Stomach (tissue), 9 donors: Measurements from ENCODE around the gene DISC1. TPM values are rescaled to one million over a fixed set of nuclear protein-coding genes. Genes with fewer than 3 reads are reported as not detected.

Experiments used
- DNase-seq, 2 donors: peaks; one replicate each; pipeline versions ENCODE4 v3.0.0 to v3.0.0-alpha.2; 2013 to 2019
- H3K27ac ChIP-seq, 5 donors: fragments of 200-600 bp in 4 of 5; sonication (generic) in 4 of 5; one replicate each; pipeline ENCODE4 v1.5.1; 2013 to 2019; ENCODE audit warnings: mild to moderate bottlenecking in 1 of 5, moderate library complexity in 1 of 5
- H3K27me3 ChIP-seq, 3 donors: fragments of 200-600 bp; sonication (generic); one replicate each; pipeline ENCODE4 v1.5.1; 2017 to 2019; ENCODE audit warnings: mixed run types in 1 of 3
- H3K36me3 ChIP-seq, 4 donors: fragments of 200-600 bp; sonication (generic); 1 replicate in 3 of 4; 2 replicates in 1 of 4; pipeline ENCODE4 v1.5.1; 2016 to 2019
- H3K4me1 ChIP-seq, 4 donors: fragments of 200-600 bp; sonication (generic); one replicate each; pipeline ENCODE4 v1.5.1; 2016 to 2019
- H3K4me3 ChIP-seq, 4 donors: fragments of 200-600 bp; sonication (generic) in 3 of 4; one replicate each; pipeline ENCODE4 v1.5.1; 2016 to 2019; ENCODE audit warnings: mild to moderate bottlenecking in 1 of 4
- H3K9me3 ChIP-seq, 4 donors: fragments of 200-600 bp; sonication (generic); one replicate each; pipeline ENCODE4 v1.5.1; 2016 to 2019
- EP300 ChIP-seq: sonication (generic); formaldehyde crosslinking; IDR thresholded peaks from one replicate; pipeline ENCODE4 v1.6.1; 2017; ENCODE audit warnings: antibody characterized with exemption
- POLR2A ChIP-seq, 4 donors: fragments of 450-650 bp; IDR thresholded peaks; one replicate each; pipeline ENCODE4 v1.6.1; 2016; ENCODE audit warnings: antibody characterized with exemption in 4 of 4, control low read depth in 2 of 4, mild to moderate bottlenecking in 1 of 4, moderate library complexity in 1 of 4
- POLR2AphosphoS5 ChIP-seq, 3 donors: sonication (generic); formaldehyde crosslinking; IDR thresholded peaks; one replicate each; pipeline ENCODE4 v1.6.1; 2016; ENCODE audit warnings: antibody characterized with exemption in 3 of 3
- WGBS, 5 donors: extraction: QIAGEN DNeasy Blood & Tissue Kit in 3 of 5; methylation state at CpG; one replicate each; pipeline versions ENCODE4 v1.1.5 to v1.1.7; 2013 to 2018; 5-methylcytosine and 5-hydroxymethylcytosine counted together
- intact Hi-C: fragments of 100-400 bp; cut with DNase I; formaldehyde crosslinking; loops from one replicate; pipeline ENCODE4 v1.15.1; 2023; ENCODE audit warnings: low total_unique reads
- polyA plus RNA-seq, 3 donors: library from polyadenylated mRNA; stranded (reverse); fragments of 200-250 nt; gene quantifications; one replicate each; pipeline ENCODE4 v1.2.3, GENCODE V29; 2013
- total RNA-seq, 5 donors: library from RNA; depleted of rRNA; stranded (reverse); fragments of >200 nt; gene quantifications; one replicate each; pipeline versions ENCODE4 v1.1.0 to v1.2.3, GENCODE V29; 2014 to 2016
- TF ChIP-seq, protein P1 (sequence below), 7 experiments: fragments of 450-650 bp in 4 of 7; fragments of 200-600 bp in 3 of 7; sonication (generic) in 3 of 7; IDR thresholded peaks; one replicate each; pipeline ENCODE4 v1.5.1; 2016 to 2019; ENCODE audit warnings: antibody characterized with exemption in 7 of 7, control low read depth in 2 of 7, mild to moderate bottlenecking in 1 of 7
- donor health status: healthy with polysubstance abuse.
- donor health status: Bipolar disorder and iron deficiency.
- donor health status: healthy.

Gene DISC1
- total and polyA plus RNA-seq, 8 donors = 0.43 to 29.8 (median 1.6) TPM

DNA sequence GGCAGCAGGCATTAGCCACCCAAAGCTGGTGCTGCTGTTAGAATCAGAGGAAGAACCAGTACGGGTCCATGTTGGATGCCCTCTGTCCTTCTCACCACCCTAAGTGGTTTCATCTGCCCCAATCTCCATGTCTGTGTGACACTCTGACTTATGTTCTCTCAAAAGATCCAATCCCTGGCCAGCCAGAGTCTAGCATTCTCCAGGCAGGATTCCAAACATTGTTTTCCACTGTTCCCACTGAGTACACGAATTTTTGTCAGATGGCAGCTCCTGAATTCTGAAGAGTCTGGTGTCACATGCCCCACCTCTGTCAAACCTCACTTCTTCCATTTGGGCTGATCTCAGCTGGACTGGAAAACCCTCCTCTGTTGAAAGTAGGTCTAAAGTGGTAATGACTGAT, 166.0 kb downstream of the DISC1 start:
- TF ChIP-seq POLR2AphosphoS5 (IDR thresholded peaks at IDR 0.05) (no peak), EP300 (no peak), POLR2A (IDR thresholded peaks at IDR 0.05) (no peak)
- TF ChIP-seq, protein P1, sequence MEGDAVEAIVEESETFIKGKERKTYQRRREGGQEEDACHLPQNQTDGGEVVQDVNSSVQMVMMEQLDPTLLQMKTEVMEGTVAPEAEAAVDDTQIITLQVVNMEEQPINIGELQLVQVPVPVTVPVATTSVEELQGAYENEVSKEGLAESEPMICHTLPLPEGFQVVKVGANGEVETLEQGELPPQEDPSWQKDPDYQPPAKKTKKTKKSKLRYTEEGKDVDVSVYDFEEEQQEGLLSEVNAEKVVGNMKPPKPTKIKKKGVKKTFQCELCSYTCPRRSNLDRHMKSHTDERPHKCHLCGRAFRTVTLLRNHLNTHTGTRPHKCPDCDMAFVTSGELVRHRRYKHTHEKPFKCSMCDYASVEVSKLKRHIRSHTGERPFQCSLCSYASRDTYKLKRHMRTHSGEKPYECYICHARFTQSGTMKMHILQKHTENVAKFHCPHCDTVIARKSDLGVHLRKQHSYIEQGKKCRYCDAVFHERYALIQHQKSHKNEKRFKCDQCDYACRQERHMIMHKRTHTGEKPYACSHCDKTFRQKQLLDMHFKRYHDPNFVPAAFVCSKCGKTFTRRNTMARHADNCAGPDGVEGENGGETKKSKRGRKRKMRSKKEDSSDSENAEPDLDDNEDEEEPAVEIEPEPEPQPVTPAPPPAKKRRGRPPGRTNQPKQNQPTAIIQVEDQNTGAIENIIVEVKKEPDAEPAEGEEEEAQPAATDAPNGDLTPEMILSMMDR (IDR thresholded peaks at IDR 0.05) = no peak
- Histone ChIP-seq H3K9me3 (no peaks in the 10 kb centered on the region), H3K36me3 (no peaks in the 10 kb centered on the region), H3K4me1 (no peaks in the 10 kb centered on the region), H3K27me3 (no peaks in the 10 kb centered on the region), H3K4me3 (no peak overlapping the region), H3K27ac (no peak overlapping the region)
- no peak for DNase-seq
- intact Hi-C loops = no loop called here
- WGBS, 5 donors = 53 to 74% (median 57%) methylated on average over 2 of the region's 2 CpGs

DNA sequence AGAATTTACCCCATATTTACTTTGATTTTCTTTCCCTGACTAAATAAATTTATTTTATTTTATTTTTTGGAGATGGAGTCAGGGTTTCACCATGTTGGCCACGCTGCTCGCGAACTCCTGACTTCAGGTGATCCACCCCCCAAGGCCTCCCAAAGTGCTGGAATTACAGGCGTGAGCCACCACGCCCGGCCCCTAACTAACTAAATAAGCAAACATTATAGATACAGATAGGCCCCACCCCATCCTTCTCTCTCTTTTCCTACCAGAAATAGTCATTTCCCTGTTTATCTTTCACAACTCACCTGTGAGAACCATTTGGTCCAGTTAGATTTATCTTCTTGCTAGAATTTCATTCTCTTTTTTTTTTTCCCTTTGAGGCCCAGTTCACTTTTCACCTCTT, 167.3 kb downstream of the DISC1 start:
- Histone ChIP-seq H3K9me3 (no peaks in the 10 kb centered on the region), H3K4me1 (no peaks in the 10 kb centered on the region), H3K27me3 (no peaks in the 10 kb centered on the region), H3K27ac (no peak overlapping the region), H3K36me3 (no peaks in the 10 kb centered on the region), H3K4me3 (no peak overlapping the region)
- TF ChIP-seq POLR2AphosphoS5 (IDR thresholded peaks at IDR 0.05) (no peak), EP300 (no peak), POLR2A (IDR thresholded peaks at IDR 0.05) (no peak)
- TF ChIP-seq, protein P1 (IDR thresholded peaks at IDR 0.05) = no peak
- intact Hi-C loops = no loop called here
- DNase-seq = no peak
- 80 to 92% (median 85%) methylated on average over 6 of the region's 6 CpGs for WGBS, 5 donors

DNA sequence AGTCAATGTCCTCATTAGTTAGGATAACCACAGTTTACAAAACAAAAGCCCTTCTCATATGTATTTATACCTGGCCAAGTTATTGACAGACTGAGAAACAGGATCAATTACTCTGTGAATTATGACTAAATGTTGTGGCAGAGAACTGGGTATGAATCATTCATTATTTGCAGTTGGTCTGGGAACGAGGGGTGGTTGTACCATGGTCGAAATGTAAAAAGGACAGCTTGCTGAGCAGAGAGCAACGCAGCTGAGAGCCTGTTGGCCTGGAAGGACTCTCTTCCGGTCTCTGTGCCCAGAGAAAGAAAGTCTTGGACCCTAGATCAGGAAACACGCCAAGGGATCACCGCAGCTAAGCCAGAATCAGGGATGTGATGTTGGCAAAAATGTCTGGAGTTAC, 169.6 kb downstream of the DISC1 start:
- Histone ChIP-seq H3K4me1 (no peaks in the 10 kb centered on the region), H3K4me3 (no peak overlapping the region), H3K36me3 (no peaks in the 10 kb centered on the region), H3K27ac (no peak overlapping the region), H3K27me3 (no peaks in the 10 kb centered on the region), H3K9me3 (no peaks in the 10 kb centered on the region)
- DNase-seq = no peak
- intact Hi-C loops = no loop called here
- WGBS, 5 donors = 73 to 84% (median 79%) methylated on average over 6 of the region's 6 CpGs
- TF ChIP-seq POLR2AphosphoS5 (IDR thresholded peaks at IDR 0.05) = no peak
- no peak for TF ChIP-seq EP300
- no peak for TF ChIP-seq POLR2A (IDR thresholded peaks at IDR 0.05)
- TF ChIP-seq, protein P1 (IDR thresholded peaks at IDR 0.05) = no peak

DNA sequence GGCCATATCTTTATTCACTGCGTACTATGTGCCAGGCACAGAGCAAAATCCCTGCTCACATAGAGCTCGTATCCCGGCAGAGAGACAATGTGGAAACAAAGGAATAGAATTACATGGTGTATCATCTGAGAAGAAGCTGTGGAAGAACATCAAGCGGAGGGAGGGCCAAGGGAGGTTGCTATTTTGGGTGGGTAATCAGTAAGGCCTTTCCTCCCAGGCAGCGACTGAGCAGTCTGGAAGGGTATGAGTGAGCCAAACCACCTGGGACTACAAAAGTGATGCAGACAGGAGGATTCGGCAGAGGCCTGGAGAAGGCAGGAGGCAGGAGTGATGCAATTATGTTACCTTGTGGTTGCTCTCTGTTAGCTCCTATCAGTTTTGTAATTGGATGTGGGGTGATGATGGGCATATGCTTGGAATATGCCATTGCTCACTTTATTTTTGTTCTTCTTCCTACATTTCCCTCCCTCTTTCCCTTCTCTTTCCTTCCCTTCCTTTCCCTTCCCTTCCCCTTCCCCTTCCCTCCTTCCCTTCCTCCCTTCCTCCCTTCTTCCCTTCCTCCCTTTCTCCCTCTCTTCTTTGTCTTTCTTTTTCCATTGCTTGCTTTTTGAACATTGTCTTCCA, 172.9 kb downstream of the DISC1 start:
- no peak for DNase-seq
- no peaks in the 10 kb centered on the region for H3K27me3 ChIP-seq
- no peak overlapping the region for H3K4me3 ChIP-seq
- TF ChIP-seq POLR2A (IDR thresholded peaks at IDR 0.05) (no peak), POLR2AphosphoS5 (IDR thresholded peaks at IDR 0.05) (no peak), EP300 (no peak)
- TF ChIP-seq, protein P1 (IDR thresholded peaks at IDR 0.05) = no peak
- intact Hi-C loops = no loop called here
- no peaks in the 10 kb centered on the region for H3K36me3 ChIP-seq
- no peak overlapping the region for H3K27ac ChIP-seq
- WGBS, 5 donors = 70 to 79% (median 76%) methylated on average over 6 of the region's 6 CpGs
- H3K9me3 ChIP-seq = no peaks in the 10 kb centered on the region
- no peaks in the 10 kb centered on the region for H3K4me1 ChIP-seq
